NCI-H2196 (cell line): ENCODE data around the gene EPHB1.

ENCODE experiments used
- DNase-seq: peaks from one replicate; lab custom pipeline; 2025; ENCODE audit not compliant: unreplicated experiment; lab: John Stamatoyannopoulos, UW

The EPHB1 gene

GRCh38 chr3:134877788-134878187 lies 82.7 kb downstream of the EPHB1 start:
- DNase-seq, result no peak

- peak; percentile 79 for DNase-seq
Observed at GRCh38 chr3:134879990-134880389, 84.9 kb downstream of the EPHB1 start.

GRCh38 chr3:134880431-134880830 lies 85.4 kb downstream of the EPHB1 start:
- DNase-seq, result no peak

- DNase-seq, result no peak
Observed at GRCh38 chr3:134881305-134881704, 86.2 kb downstream of the EPHB1 start.

GRCh38 chr3:134883697-134884385 lies 88.8 kb downstream of the EPHB1 start:
- no peak for DNase-seq

GRCh38 chr3:134885877-134886621 lies 91.0 kb downstream of the EPHB1 start:
- no peak for DNase-seq

- no peak for DNase-seq
Observed at GRCh38 chr3:134886991-134887390, 91.9 kb downstream of the EPHB1 start.

GRCh38 chr3:134887536-134887935 lies 92.5 kb downstream of the EPHB1 start:
- no peak for DNase-seq

- DNase-seq, result no peak
Observed at GRCh38 chr3:134892326-134892725, 97.3 kb downstream of the EPHB1 start.

GRCh38 chr3:134892761-134893160 lies 97.7 kb downstream of the EPHB1 start:
- DNase-seq, result no peak

- DNase-seq, result no peak
Observed at GRCh38 chr3:134894533-134894932, 99.5 kb downstream of the EPHB1 start.

GRCh38 chr3:134895181-134895580 lies 100.1 kb downstream of the EPHB1 start:
- no peak for DNase-seq

GRCh38 chr3:134896141-134896540 lies 101.1 kb downstream of the EPHB1 start:
- DNase-seq, result no peak

GRCh38 chr3:134896696-134897095 lies 101.6 kb downstream of the EPHB1 start:
- DNase-seq, result no peak

- DNase-seq, result no peak
Observed at GRCh38 chr3:134897391-134898141, 102.5 kb downstream of the EPHB1 start.

GRCh38 chr3:134898181-134898754 lies 103.2 kb downstream of the EPHB1 start:
- DNase-seq, result no peak

- DNase-seq, result no peak
Observed at GRCh38 chr3:134899786-134900185, 104.7 kb downstream of the EPHB1 start.

GRCh38 chr3:134900482-134900881 lies 105.4 kb downstream of the EPHB1 start:
- no peak for DNase-seq

- no peak for DNase-seq
Observed at GRCh38 chr3:134901461-134901860, 106.4 kb downstream of the EPHB1 start.

- DNase-seq, result no peak
Observed at GRCh38 chr3:134903837-134904236, 108.8 kb downstream of the EPHB1 start.

- DNase-seq, result no peak
Observed at GRCh38 chr3:134904241-134904771, 109.2 kb downstream of the EPHB1 start.
